HG03469 (cell line): Measurements from ENCODE around the gene KCNN4.
"Not testable (repeated sequence)": the region's sequence is repeated elsewhere in the genome, so short reads cannot be mapped to it uniquely, and the experiment has no call there.

ENCODE experiments used
- ATAC-seq: cut with Tn5 transposase; IDR thresholded peaks from one replicate; pipeline ENCODE4 v1.9.1; 2021; ENCODE audit warnings: mild to moderate bottlenecking, moderate library complexity, moderate number of reproducible peaks; ENCODE audit not compliant: unreplicated experiment

The KCNN4 gene

GRCh38 chr19:43775299-43775890 is 5.4 kb downstream of the KCNN4 start:
- ATAC-seq: no peak

- not testable (repeated sequence) for ATAC-seq
These were observed 5.9 kb downstream of the KCNN4 start for GRCh38 chr19:43774940-43775258.

- no peak for ATAC-seq
These were observed 6.5 kb downstream of the KCNN4 start for GRCh38 chr19:43774103-43774939.

GRCh38 chr19:43773725-43774102 is 7.1 kb downstream of the KCNN4 start:
- ATAC-seq: no peak

DNA sequence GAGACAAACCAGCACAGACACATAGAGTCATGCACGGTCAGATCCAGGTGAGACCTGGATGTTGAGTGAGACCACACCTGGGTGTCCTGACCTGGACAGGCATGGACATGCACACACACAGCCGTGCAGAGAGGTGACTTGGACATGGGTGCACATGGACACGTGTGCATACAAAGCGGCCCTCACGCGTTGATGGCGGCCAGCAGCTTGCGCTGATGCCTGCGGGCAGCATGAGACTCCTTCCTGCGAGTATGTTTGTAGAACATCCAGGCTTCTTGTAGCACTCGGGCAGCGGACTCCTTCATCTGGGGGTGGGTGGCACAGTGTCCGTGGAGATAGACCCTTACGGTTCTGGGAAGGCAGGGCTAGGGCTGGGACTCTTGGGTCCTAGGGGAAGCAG is 11.5 kb downstream of the KCNN4 start:
- no peak for ATAC-seq

GRCh38 chr19:43768273-43769050 is 12.3 kb downstream of the KCNN4 start:
- no peak for ATAC-seq

- no peak for ATAC-seq
These were observed 13.0 kb downstream of the KCNN4 start for GRCh38 chr19:43767818-43768217.

GRCh38 chr19:43767316-43767715 is 13.5 kb downstream of the KCNN4 start:
- ATAC-seq: no peak

DNA sequence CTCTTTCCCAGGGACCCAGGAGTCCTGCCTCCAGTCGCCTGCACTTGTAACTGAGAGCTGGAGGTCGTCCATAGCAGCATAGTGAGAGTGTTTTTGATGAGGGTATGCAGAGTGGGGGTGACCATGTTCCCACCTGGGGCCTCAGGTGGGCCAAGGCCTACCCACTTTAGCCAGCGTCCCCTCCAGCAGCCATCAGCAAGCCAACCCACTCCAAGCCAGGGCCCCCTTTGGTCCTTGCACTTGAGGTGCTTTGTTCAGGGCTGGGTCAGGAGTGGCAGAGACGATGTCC is 14.1 kb downstream of the KCNN4 start:
- ATAC-seq: no peak

- ATAC-seq: peak; percentile 51
These were observed 15.5 kb downstream of the KCNN4 start for GRCh38 chr19:43765109-43765876.

DNA sequence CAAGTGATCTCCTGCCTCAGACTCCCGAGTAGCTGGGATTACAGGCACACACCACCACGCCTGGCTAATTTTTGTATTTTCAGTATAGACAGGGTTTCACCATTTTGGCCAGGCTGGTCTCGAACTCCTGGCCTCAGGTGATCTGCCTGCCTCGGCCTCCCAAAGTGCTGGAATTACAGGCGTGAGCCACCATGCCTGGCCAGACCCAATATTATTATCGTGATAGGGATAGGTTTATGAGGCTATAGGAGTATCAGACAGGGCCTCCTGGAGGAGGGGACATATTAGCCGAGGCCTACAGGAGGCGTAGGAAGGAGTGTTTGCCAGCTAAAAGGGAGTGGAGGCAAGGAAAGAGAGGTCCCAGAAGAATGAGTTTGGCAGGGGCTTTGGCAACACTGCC is 16.1 kb downstream of the KCNN4 start:
- not testable (repeated sequence) for ATAC-seq

DNA sequence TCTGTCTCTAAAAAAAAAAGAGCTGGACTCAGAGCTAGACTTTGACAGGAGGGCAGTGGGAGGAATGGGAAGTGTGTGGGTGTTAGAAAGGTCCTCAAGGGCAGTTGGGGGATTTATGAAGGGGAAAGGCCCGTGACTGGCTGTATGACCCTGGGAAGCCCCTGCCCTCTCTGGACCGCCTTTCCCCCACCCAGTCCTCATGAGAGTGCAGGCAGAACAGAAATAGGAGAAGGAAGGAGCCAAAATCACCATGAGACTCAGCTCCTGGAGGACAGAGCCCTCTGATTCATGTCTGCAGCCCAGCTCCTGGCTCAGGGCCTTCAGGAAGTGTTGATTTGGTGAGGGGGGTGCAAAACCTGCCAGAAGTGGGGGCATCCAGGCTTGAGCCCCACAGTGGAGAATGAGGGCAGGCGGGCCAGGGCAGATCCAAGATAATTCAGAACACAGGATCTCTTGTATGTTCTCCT is 17.3 kb downstream of the KCNN4 start:
- ATAC-seq: no peak

DNA sequence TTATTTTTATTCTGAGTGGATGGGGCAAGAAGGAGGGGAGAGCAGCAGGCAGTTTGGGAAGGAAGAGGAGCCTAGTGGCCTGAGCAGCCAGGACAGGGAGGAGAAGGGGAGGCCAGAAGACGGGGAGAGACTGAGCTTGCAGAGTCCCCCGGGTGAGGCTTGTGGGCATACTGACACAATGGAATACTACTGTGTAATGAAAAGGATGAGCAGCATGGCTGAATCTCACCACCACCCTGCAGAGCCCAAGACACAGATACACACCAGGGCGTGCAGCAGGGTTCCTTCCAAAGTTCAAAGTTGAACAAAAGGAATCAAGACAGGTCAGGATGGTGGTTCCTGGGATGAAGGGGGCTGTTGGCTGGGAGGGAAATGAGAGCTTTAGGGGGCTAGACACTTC is 18.0 kb downstream of the KCNN4 start:
- no peak for ATAC-seq

DNA sequence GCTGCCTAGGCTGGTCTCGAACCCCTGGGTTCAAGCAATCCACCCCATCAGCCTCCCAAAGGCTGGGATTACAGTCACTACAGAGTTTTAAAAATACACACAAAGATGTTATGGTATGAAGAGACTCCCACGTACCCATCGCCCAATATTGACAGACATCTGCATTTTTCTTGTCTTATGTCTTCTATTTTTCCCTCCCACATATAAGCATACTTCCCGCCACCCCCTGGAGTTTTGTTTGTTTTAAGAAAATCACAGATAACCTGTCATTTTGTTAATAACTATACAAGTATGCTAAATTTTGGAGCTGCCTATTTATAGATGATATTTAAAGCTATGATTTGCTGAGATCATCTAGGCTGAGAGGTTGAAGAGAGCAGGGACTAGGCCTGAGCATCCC is 19.8 kb downstream of the KCNN4 start:
- ATAC-seq: no peak

DNA sequence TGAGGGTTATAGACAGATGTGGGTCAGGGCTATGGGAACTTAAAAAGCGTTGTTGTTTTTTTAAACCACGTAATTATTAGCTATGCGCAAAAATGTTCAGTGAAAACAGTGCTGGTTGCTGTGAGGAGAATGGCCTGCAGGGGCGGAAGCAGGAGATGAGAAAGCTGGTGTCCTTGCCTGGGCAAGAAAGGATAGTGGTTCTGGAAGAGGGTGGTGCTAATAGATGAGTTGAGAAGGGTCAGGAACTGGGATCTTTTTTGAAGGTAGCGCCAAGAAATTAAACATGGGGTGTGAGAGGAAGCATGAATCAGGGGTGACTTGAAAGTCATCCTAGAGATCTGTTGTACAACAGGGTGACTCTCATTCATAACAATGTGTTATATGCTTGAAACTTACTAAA is 21.3 kb downstream of the KCNN4 start:
- ATAC-seq: no peak

DNA sequence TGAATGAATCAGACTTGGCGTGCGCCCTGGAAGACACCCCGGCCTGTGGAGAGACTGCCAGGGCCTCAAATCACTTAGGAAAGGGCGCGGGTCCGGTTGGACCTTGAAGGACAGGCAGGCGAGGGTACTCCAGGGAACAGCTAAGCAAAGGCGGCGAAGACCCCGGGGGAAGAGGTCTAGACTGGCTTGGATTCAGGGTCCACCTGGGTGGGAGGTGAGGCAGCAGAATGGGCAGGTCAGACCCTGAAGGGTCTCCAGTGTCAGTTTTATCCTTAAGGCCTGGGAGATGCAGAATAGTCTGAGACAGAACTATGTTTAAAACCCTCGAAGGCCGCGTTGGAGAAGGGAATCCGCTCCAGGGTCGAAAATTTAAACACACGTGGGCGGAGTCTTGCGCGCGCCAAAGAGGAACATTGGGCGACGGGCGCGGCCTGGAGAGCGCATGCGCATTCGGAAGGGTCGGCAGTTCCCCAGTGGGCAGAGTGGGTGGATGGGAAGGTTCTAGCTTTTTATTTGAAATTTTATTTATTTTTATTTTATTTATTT is 25.4 kb downstream of the KCNN4 start:
- no peak for ATAC-seq

DNA sequence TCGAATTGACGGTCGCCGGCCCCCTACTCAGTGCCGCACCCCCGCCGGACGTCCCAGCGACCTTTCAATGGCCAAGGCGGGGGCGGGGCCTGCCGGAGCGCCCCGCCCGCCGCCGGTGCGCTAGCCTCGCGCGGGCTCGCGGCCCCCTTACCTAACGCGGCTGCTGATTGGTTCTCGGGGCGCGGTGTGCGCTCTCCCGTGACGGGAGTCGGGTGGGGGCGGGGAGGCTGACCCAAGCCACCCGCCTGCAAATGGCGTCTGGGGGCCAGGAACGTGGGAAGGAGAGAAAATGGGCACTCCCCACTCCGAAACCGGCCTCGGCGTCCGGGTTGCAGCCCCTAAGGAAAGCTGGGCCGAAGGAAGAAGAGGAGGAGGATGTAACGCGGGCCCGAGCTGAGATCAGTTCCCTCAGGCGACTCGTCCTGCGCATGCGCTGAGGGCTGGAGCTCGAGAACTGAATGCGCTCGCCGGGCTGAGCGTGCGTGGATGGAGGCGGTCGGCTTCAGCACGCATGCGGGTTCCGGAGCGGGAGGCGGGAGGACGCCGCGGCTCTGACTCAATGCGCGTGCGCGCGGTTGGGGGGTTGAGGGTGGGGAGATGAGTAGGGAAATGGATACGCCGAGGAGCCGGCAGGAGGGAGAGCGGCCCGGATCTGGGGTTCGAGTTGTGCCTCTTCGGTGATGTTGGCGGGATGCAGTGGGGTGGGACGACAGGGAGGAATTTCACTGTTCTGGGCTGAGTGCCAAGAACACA is 26.1 kb downstream of the KCNN4 start, which contains the start of gene SMG9:
TSS of gene SMG9 (minus strand) at position 460 of the 753 bp plus-strand sequence. CDS start 4,221 bp downstream, outside the sequence.
- ATAC-seq: peak; percentile 40

DNA sequence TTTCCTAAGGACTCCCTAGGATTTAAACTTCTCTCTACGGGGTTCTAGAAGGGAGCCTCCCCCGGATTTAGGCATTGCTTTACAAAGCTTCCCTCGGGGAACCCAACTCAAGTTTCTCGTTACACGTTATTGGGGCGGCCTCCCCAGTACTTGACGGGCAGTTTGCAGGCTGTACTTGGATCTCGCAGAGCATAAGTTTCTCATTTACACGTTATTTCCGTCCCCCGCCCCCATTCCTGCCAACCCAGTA is 26.6 kb downstream of the KCNN4 start:
- no peak for ATAC-seq

DNA sequence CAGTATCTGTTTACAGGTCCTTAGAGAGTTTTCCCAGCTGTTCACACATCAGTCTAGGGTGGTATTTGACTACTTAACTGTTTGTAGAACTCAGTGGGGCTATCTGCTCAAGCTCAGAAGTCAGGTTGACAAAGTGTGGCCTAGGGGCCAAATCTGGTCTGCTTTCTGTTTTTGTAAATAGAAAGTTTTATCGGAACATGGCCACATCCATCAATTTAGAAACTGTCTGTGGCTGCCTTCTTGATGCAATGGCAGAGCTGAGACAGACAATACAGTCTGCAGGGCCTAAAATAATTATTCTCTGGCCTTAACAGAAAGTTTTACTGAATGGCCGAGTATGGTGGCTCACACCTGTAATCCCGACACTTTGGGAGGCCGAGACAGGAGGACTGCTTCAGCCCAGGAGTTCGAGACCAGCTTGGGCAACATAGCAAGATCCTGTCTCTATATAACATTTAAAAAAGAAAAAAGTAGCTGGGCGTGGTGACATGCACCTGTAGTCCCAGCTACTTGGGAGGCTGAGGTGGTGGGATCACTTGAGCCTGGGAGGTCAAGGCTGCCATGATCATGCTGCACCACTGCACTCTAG is 28.4 kb downstream of the KCNN4 start:
- ATAC-seq: no peak
